CD8-positive, alpha-beta memory T cell (primary cell): ENCODE measurements around the gene NOP58. TPM values are rescaled to one million over a fixed set of nuclear protein-coding genes. Genes with fewer than 3 reads are reported as not detected.
"Not testable (repeated sequence)": the region's sequence is repeated elsewhere in the genome, so short reads cannot be mapped to it uniquely, and the experiment has no call there.

ENCODE experiments used
- CTCF ChIA-PET: fragments of 350-600 bp; sonication (Branson Sonifier 250); formaldehyde crosslinking; loops from one replicate; lab custom pipeline; 2021; ENCODE audit warnings: antibody characterized with exemption; lab: Charles Lee
- POLR2A ChIA-PET: fragments of 350-600 bp; sonication (Branson Sonifier 250); formaldehyde crosslinking; loops from one replicate; lab custom pipeline; 2021; ENCODE audit warnings: antibody characterized with exemption; lab: Charles Lee
- DNase-seq, 5 donors: peaks; one replicate each; pipeline versions ENCODE4 v3.0.0 to v3.0.0-alpha.2; 2020 to 2022; ENCODE audit warnings: mixed read lengths in 1 of 5
- H3K27ac ChIP-seq: one replicate; pipeline ENCODE4 v1.7.0; 2013; ENCODE audit warnings: low read depth, mild to moderate bottlenecking, low read length, moderate library complexity
- H3K27me3 ChIP-seq: 2 replicates; pipeline ENCODE4 v1.7.0; 2013; ENCODE audit warnings: low read length, mild to moderate bottlenecking; ENCODE audit not compliant: insufficient read depth, poor library complexity, severe bottlenecking
- H3K36me3 ChIP-seq: 2 replicates; pipeline ENCODE4 v1.7.0; 2013; ENCODE audit warnings: mild to moderate bottlenecking, low read length, moderate library complexity; ENCODE audit not compliant: insufficient read depth
- H3K4me1 ChIP-seq: 2 replicates; pipeline ENCODE4 v1.7.0; 2013; ENCODE audit warnings: mild to moderate bottlenecking, low read length, moderate library complexity; ENCODE audit not compliant: insufficient read depth
- H3K4me3 ChIP-seq: 2 replicates; pipeline ENCODE4 v1.7.0; 2013; ENCODE audit warnings: mild to moderate bottlenecking, low read length
- H3K9me3 ChIP-seq: 2 replicates; pipeline ENCODE4 v1.7.0; 2013; ENCODE audit warnings: mild to moderate bottlenecking, low read length
- H3K27ac Mint-ChIP-seq, 8 donors: one replicate each; pipeline ENCODE4 v1.8.0; 2020 to 2021; ENCODE audit warnings: mixed read lengths in 8 of 8, mild to moderate bottlenecking in 6 of 8, inconsistent platforms in 3 of 8, moderate library complexity in 3 of 8
- H3K27me3 Mint-ChIP-seq, 2 donors: one replicate each; pipeline ENCODE4 v1.8.0; 2020 to 2021; ENCODE audit warnings: mixed read lengths in 2 of 2, mild to moderate bottlenecking in 1 of 2, moderate library complexity in 1 of 2
- H3K36me3 Mint-ChIP-seq, 3 donors: one replicate each; pipeline ENCODE4 v1.8.0; 2020 to 2021; ENCODE audit warnings: mixed read lengths in 3 of 3, inconsistent platforms in 1 of 3, mild to moderate bottlenecking in 1 of 3
- H3K4me1 Mint-ChIP-seq, 3 donors: one replicate each; pipeline ENCODE4 v1.8.0; 2020 to 2021; ENCODE audit warnings: mixed read lengths in 3 of 3, inconsistent platforms in 1 of 3, mild to moderate bottlenecking in 1 of 3
- H3K4me3 Mint-ChIP-seq, 7 donors: one replicate each; pipeline ENCODE4 v1.8.0; 2020 to 2021; ENCODE audit warnings: mixed read lengths in 7 of 7, mild to moderate bottlenecking in 6 of 7, moderate library complexity in 4 of 7, inconsistent platforms in 2 of 7
- H3K9me3 Mint-ChIP-seq, 5 donors: one replicate each; pipeline ENCODE4 v1.8.0; 2020 to 2022; ENCODE audit warnings: mixed read lengths in 5 of 5, mild to moderate bottlenecking in 3 of 5, moderate library complexity in 2 of 5, inconsistent platforms in 1 of 5
- polyA plus RNA-seq: library from polyadenylated mRNA; unstranded; fragments of 300-500 nt; fragmentation: Illumina TruSeq; gene quantifications from one replicate; pipeline ENCODE4 v1.2.3, GENCODE V29; 2021
- total RNA-seq, 2 experiments: library from RNA; stranded (reverse); gene quantifications; one replicate each; pipeline ENCODE4 v1.2.3, GENCODE V29; 2021

Gene NOP58, protein sequence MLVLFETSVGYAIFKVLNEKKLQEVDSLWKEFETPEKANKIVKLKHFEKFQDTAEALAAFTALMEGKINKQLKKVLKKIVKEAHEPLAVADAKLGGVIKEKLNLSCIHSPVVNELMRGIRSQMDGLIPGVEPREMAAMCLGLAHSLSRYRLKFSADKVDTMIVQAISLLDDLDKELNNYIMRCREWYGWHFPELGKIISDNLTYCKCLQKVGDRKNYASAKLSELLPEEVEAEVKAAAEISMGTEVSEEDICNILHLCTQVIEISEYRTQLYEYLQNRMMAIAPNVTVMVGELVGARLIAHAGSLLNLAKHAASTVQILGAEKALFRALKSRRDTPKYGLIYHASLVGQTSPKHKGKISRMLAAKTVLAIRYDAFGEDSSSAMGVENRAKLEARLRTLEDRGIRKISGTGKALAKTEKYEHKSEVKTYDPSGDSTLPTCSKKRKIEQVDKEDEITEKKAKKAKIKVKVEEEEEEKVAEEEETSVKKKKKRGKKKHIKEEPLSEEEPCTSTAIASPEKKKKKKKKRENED
- total RNA-seq (100 to 1,000 TPM; 216 to 221 TPM), polyA plus RNA-seq (94.3 TPM)

DNA sequence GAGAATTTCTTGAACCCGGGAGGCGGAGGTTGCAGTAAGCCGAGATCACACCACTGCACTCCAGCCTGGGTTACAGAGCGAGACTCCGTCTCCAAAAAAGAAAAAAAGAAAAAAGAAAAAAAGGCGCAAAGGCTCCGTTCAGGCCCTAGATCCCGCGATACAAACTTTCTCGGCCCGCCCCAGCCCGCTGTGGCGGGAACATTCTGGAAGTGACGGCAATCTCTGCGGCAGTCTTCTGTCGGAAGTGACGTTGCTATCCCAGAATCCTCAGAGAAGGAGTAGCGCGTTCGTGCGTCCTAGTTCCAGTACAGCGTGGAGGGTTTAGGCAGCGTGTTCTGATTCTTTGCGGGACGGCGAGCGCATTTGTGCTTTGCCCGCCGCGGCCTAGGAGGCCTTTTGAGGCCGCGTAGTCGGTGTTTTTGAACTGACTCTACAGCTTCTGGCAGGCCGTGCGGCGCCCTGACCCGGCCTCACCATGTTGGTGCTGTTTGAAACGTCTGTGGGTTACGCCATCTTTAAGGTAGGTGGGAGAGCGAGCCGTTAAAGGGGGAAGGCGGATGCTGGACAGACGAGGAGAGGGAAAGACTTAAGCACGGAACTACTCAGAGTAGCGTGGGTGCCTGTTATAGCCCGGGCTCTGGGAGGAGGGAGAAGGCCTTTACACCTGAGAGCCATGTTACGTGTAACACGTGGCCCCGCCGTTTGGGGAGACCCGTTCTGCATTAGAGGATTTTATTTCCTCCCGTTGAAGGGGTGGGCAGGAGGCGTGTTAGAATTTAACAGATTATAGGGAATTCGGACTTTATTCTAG, at the start of gene NOP58:
Gene NOP58, plus strand, starts transcription at position 297 of the 811 bp plus-strand sequence. Its CDS starts 179 bp downstream, at position 476.
- H3K36me3 ChIP-seq = no peaks in the 10 kb centered on the region
- H3K4me1 ChIP-seq = peaks cover 26% of the 10 kb centered on the region
- ChIA-PET CTCF (interaction anchor here (1.4 kb wide), 1 partner anchor 116 kb away, joined by 3 read pairs; no protein-coding TSS in a partner anchor), POLR2A (interaction anchor here (0.6 to 0.9 kb wide), 5 partner anchors 28 to 646 kb away, joined by 3 to 5 read pairs (median 4); partner anchors contain the start of gene CARF)
- Mint-ChIP-seq H3K36me3 (peaks cover 0 to 7% (median 0%) of the 10 kb centered on the region in 3 donors), H3K27ac (peak within 1 kb of the TSS in 4 of 8 donors; percentile 24 to 83 (median 76)), H3K9me3 (no peaks in the 10 kb centered on the region), H3K4me1 (peaks cover 22 to 29% (median 22%) of the 10 kb centered on the region in 3 donors), H3K27me3 (peaks cover 0 to under 1% of the 10 kb centered on the region in 2 donors), H3K4me3 (peak within 1 kb of the TSS in 6 of 7 donors; percentile 49 to 77 (median 72))
- peak within 1 kb of the TSS; percentile 99 for H3K4me3 ChIP-seq
- peak; percentile 82 to 94 (median 92) for DNase-seq
- H3K27ac ChIP-seq = peak within 1 kb of the TSS; percentile 99
- no peaks in the 10 kb centered on the region for H3K27me3 ChIP-seq
- H3K9me3 ChIP-seq = no peaks in the 10 kb centered on the region

DNA sequence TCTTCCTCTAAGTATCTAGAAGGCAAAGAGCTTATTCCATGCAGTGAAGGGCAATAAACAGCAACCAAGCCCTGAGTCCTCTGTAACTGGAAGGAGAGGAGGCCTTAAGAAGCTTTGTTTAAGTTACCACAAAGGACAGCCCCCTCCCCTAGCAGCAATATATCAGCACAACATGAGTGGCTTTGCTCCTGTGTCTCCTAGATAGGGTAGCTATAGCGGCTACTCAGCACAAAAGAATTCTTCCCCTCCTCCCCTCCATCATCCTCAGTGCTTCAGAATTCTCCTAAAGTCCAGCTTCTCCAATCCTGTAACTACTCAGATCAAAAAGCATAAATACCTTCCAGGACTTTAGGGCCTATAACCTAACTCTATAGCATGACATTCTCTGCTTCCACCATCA, 43.7 kb upstream of the NOP58 start:
- no peaks in the 10 kb centered on the region for H3K36me3 ChIP-seq
- H3K4me3 ChIP-seq = no peak overlapping the region
- ChIA-PET CTCF (no interaction called here), POLR2A (no interaction called here)
- no peaks in the 10 kb centered on the region for H3K9me3 ChIP-seq
- no peaks in the 10 kb centered on the region for H3K27me3 ChIP-seq
- DNase-seq = no peak
- no peak overlapping the region for H3K27ac ChIP-seq
- H3K4me3 Mint-ChIP-seq = no peak overlapping the region
- H3K36me3 Mint-ChIP-seq = peaks cover 11 to 55% (median 14%) of the 10 kb centered on the region in 3 donors
- no peaks in the 10 kb centered on the region for H3K4me1 ChIP-seq
- no peaks in the 10 kb centered on the region for H3K27me3 Mint-ChIP-seq
- peaks cover 48 to 68% (median 65%) of the 10 kb centered on the region in 3 donors for H3K4me1 Mint-ChIP-seq
- no peaks in the 10 kb centered on the region for H3K9me3 Mint-ChIP-seq
- peak overlapping the region in 4 of 8 donors; percentile 19 to 32 (median 20) for H3K27ac Mint-ChIP-seq

DNA sequence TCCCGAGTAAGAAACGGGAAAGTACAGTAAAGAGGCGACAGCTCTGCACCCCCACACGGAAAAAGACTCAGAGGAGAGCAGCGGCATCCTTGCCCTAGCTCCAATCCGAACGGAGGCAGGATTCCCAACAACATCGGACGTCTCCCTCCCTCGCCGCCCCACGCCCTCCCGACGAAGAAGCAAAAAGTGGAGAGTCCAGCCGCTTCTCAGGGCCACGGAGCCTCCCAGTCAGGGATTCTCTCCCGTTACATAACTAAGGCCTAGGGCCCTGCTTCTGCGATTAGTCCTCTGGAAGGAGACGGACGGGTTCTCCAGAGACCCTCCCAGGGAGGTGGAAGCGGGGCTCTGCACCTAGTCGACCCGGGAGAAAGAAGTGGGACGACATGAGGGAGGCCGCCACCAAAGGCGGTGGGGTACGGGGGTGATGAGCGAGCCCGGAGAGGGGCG, 27.8 kb upstream of the NOP58 start:
- no peaks in the 10 kb centered on the region for H3K9me3 ChIP-seq
- peaks cover 32 to 50% (median 43%) of the 10 kb centered on the region in 3 donors for H3K4me1 Mint-ChIP-seq
- no peaks in the 10 kb centered on the region for H3K27me3 ChIP-seq
- ChIA-PET POLR2A (interaction anchor here (0.6 to 2.1 kb wide), 2 partner anchors 27 to 29 kb away, joined by 4 to 5 read pairs; no protein-coding TSS in a partner anchor), CTCF (no interaction called here)
- H3K36me3 ChIP-seq = no peaks in the 10 kb centered on the region
- peak overlapping the region; percentile 60 for H3K27ac ChIP-seq
- H3K9me3 Mint-ChIP-seq = no peaks in the 10 kb centered on the region
- peak overlapping the region; percentile 78 to 97 (median 90) for H3K27ac Mint-ChIP-seq
- H3K4me3 ChIP-seq = peak overlapping the region; percentile 60
- peak overlapping the region; percentile 93 to 100 (median 96) for H3K4me3 Mint-ChIP-seq
- DNase-seq = peak in 1 of 5 donors; percentile 1
- peaks cover 0 to 15% (median 0%) of the 10 kb centered on the region in 3 donors for H3K36me3 Mint-ChIP-seq
- H3K27me3 Mint-ChIP-seq = peaks cover 0 to 3% of the 10 kb centered on the region in 2 donors
- peaks cover 20% of the 10 kb centered on the region for H3K4me1 ChIP-seq

DNA sequence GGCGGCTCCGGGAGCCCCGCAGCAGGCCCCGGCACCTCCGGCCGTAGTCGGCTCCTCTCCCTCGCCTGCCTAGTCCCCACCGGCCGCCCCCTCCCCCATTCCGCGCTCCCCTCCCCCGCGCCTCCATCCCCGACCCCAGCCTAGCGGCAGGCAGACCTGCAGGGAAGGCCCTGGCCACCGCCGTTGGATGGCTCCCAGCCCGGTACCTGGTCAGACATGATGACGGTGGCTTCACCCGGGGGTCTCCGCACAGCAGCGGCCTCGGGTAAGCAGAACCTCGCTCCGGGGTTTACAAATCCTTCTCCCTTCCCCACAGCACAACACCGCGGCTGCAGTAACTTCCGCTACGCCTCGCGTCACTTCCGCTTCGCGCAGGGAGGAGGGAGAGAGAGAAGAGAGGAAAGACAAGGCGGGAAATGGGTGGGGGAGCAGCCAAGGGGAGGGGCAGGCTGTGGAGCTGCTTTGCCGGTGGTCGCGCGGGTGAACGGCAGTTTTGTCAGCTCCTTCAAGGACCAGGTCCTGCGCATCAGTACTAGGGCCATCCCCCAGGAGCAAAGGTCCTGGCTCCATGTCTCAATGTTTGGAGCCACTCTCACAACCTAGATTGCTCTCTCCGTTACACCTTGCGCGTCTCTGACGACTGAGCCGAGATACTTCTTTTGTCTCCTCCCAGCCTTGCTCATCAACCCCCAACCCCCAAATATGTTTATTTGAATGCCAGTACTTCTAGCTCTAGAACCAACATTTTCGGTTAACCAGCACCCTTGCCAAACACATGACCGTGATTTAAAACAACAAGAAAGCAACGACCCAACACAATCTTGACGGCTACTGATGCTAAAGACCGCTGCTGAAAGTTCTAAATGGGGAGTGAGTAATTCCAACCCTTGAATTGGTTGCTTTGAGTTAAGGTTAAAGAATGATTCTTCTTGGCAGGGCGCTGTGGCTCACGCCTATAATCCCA, 27.0 kb upstream of the NOP58 start, which contains the start of gene SUMO1:
Gene SUMO1, minus strand, starts transcription at position 364 of the 964 bp plus-strand sequence. Its CDS starts 146 bp downstream, at position 218.
- Mint-ChIP-seq H3K27ac (peak within 1 kb of the TSS; percentile 90 to 99 (median 98)), H3K27me3 (peaks cover 0 to 3% of the 10 kb centered on the region in 2 donors), H3K4me3 (peak within 1 kb of the TSS; percentile 93 to 100 (median 96)), H3K4me1 (peaks cover 25 to 43% (median 36%) of the 10 kb centered on the region in 3 donors), H3K9me3 (no peaks in the 10 kb centered on the region), H3K36me3 (peaks cover 0 to 14% (median 0%) of the 10 kb centered on the region in 3 donors)
- no peaks in the 10 kb centered on the region for H3K27me3 ChIP-seq
- no peaks in the 10 kb centered on the region for H3K36me3 ChIP-seq
- H3K9me3 ChIP-seq = no peaks in the 10 kb centered on the region
- ChIA-PET CTCF (no interaction called here), POLR2A (interaction anchor here (2.1 kb wide), 1 partner anchor 28 kb away, joined by 5 read pairs; no protein-coding TSS in a partner anchor)
- peak within 1 kb of the TSS; percentile 60 for H3K27ac ChIP-seq
- peak within 1 kb of the TSS; percentile 60 for H3K4me3 ChIP-seq
- H3K4me1 ChIP-seq = peaks cover 15% of the 10 kb centered on the region
- peak; percentile 80 to 95 (median 86) for DNase-seq

DNA sequence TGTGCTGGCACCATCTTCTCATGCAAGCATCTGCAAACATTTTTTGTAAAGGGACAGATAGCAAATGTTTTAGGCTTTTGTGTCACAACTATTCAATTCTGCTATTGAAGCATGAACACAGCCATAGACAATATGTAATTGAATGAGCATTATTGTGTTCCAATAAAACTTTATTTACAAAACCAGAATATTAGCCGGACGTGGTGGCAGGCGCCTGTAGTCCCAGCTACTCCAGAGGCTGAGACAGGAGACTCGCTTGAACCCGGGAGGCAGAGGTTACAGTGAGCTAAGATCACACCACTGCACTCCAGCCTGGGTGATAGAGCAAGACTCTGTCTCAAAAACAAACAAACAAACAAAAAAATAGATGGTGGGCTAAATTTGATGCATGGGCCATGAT, 17.9 kb upstream of the NOP58 start:
- H3K4me3 Mint-ChIP-seq, POLR2A ChIA-PET, H3K4me1 Mint-ChIP-seq, H3K4me1 ChIP-seq, H3K27ac ChIP-seq, H3K4me3 ChIP-seq, H3K9me3 Mint-ChIP-seq, H3K27me3 ChIP-seq, H3K27ac Mint-ChIP-seq, DNase-seq, H3K9me3 ChIP-seq, CTCF ChIA-PET, H3K36me3 Mint-ChIP-seq, H3K36me3 ChIP-seq: not testable (repeated sequence)
- peaks cover 11 to 28% of the 10 kb centered on the region in 2 donors for H3K27me3 Mint-ChIP-seq

DNA sequence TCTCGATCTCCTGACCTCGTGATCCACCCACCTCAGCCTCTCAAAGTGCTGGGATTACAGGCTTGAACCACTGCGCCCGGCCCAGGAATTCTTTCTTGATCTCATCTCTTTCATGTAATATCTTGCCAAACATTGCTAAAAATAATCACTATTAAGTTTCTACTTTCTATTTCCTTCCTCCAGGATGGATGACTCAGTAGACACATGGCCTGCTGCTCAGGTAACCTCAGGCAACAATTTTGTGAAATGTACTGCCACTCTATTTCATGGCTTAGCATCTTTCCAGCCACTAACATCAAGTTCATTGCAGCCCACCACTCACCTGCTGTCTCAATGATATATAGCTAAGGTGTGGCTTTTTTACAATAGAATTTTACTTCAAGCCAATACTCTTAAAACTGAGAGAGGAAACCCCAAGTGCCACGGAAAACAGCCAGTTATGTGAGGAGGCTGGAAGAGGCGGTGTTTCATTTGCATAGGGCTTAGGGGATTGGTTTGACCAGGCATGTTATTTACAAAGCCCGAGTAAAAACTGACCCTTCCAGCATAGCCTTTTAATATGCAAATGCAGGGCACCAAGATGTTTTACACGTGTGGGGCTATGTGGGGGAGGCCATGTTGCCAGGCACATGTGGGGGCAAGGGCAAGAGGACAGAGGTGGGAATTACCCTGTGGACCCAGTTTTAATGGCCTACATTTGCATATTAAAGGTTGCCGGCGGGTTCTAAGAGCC, 15.9 kb upstream of the NOP58 start:
- no peak overlapping the region for H3K4me3 ChIP-seq

More for the DNA sequence above, 15.9 kb upstream of the NOP58 start:
- no peaks in the 10 kb centered on the region for H3K36me3 ChIP-seq
- no peak overlapping the region for H3K27ac ChIP-seq
- Mint-ChIP-seq H3K4me1 (no peaks in the 10 kb centered on the region), H3K4me3 (no peak overlapping the region), H3K27me3 (peaks cover 11 to 28% of the 10 kb centered on the region in 2 donors), H3K27ac (no peak overlapping the region), H3K36me3 (peaks cover 0 to 8% (median 0%) of the 10 kb centered on the region in 3 donors), H3K9me3 (no peaks in the 10 kb centered on the region)
- no peaks in the 10 kb centered on the region for H3K9me3 ChIP-seq
- H3K27me3 ChIP-seq = peaks cover 2% of the 10 kb centered on the region
- ChIA-PET CTCF (no interaction called here), POLR2A (no interaction called here)
- H3K4me1 ChIP-seq = no peaks in the 10 kb centered on the region
- no peak for DNase-seq
